Fibroblast of the conjunctiva (primary cell): Measurements from ENCODE around the gene SGMS1.

ENCODE experiments used
- DNase-seq: peaks from one replicate; pipeline ENCODE4 v3.0.0-alpha.2; 2010; ENCODE audit warnings: low read depth

The SGMS1 gene

DNA sequence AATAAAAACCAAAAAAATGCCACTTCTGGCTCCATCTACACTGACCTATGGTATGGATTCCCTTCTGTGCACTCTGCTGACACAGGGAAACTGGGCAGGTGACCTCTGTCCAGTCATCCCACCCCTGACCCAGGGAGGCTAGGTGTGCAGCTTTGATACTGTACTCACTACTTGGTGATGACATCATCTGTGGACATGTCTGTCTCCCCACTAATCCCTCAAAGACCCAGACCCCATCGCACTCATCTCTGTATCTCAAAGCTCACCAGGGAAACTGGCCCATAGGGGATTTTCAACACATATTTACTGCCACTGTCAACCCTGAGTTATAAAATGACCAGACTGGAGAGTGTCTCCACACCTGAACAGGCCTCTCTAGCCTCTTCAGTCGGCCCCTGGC, 10.6 kb downstream of the SGMS1 start:
- DNase-seq, result no peak

DNA sequence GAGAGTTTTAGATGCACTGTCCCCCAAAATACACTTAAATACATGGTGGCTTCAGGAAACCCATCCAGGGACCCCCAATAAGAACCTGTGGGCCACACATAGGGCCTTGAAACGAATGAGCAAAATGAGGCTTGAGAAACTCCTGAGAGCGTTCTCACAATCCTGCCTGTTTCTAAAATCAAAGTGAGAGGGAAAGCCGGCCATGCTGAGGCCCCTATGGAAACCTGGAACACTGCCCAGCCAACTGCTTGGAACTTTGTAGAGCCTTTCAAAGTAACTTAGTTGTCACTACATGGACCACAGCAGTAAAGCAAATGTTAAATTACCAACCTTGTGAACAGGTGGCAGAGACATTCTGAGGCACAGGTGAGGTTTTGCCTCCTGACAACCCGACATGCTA, 13.4 kb downstream of the SGMS1 start:
- DNase-seq, result no peak

- no peak for DNase-seq
Observed at GRCh38 chr10:50607356-50607925, 16.3 kb downstream of the SGMS1 start.

GRCh38 chr10:50605951-50606270, 17.8 kb downstream of the SGMS1 start:
- no peak for DNase-seq

GRCh38 chr10:50605269-50605950, 18.3 kb downstream of the SGMS1 start:
- DNase-seq, result peak; percentile 91

- DNase-seq, result no peak
Observed at GRCh38 chr10:50604809-50605208, 18.9 kb downstream of the SGMS1 start.

DNA sequence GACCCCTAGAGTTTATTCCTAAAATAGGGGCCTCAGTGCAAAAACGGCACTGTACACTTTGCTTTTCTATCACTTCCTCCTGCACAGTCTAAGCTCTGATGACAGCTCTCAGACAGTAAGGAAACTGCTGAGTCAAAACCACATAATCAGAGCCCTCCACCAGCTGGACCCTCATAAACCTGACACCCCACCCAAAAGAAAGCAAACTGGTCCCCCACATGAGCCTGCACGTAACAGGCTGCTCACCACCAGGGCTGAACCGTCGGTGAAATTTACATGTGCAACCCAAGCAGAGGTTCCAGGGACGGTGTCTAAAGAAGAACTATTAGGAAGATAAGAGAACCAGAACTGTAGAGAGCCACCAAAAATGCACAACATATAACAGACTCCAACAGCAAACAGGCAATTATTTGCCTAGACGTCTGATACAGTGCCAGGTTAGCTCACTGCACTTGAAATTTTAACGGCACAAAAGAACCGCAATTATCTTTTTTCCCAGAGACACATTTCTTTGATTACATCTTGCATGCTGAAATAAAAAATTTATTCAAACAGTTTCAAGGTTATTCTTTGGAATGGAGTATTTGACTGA, 19.6 kb downstream of the SGMS1 start:
- DNase-seq, result no peak

GRCh38 chr10:50603151-50603850, 20.5 kb downstream of the SGMS1 start:
- no peak for DNase-seq

DNA sequence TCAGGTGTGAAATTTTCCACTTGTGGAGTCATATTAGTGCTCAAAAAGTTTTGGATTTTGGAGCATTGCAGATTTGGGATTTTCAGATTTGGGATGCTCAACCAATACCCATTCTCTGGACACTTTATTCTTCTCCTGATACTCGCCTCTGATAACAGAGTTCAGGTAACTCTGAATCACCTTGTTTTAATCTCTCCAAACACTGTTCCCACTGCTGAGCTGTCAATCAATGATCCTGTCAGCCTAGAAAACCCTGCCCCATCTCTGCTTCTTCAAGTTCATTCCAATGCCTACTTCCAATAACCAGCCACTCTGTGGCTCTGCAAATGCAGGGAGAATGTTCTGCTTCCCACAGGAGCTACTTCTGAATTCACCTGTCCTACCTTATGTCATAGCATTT, 21.8 kb downstream of the SGMS1 start:
- DNase-seq, result no peak

DNA sequence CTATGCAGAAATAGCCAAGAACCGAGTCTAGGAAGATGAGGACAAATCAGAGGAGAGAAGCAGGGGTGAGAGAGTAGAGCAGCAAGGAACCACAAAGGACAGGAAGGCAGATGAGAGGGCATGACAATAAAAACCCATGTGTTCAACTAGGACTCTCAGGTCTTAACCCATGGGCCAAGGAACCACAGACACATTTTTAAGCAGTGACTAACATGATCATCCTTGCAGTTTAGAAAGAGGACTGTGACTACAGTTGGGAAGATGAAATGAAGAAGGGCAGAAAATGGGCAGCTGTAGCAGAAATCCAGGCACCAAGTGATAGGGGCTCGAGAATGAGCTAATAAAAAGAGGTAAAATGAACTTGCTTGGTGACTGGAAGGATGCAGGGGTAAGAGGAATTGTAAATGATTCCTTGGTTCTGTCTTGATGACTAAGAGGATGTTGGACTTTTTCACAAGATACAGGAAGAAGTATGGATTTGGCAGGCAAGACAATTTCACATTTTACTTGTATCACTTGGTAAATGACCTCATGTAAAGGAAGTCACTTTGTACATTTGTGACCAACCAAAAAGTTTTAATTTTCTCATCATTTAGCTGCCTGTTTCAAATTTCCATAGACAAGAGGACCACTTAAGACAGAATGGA, 22.8 kb downstream of the SGMS1 start:
- no peak for DNase-seq

GRCh38 chr10:50600286-50600685, 23.5 kb downstream of the SGMS1 start:
- no peak for DNase-seq

DNA sequence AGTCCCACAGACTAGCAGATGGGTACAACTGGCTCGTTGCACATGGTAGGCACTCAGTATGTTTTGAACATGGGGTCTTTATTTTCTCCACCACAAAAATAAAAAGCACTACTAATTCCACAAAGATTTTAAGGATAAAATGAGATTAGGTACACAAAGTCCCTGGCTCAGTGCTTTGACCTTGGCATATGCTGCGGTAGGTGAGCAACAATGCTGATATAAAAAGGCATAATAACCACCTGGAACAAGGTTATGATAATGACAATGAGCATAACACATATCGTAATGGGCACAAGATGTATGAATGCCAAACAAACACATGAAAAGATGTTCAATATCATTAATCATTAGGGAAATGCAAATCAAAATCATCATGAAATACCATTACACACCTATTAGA, 26.9 kb downstream of the SGMS1 start:
- no peak for DNase-seq

DNA sequence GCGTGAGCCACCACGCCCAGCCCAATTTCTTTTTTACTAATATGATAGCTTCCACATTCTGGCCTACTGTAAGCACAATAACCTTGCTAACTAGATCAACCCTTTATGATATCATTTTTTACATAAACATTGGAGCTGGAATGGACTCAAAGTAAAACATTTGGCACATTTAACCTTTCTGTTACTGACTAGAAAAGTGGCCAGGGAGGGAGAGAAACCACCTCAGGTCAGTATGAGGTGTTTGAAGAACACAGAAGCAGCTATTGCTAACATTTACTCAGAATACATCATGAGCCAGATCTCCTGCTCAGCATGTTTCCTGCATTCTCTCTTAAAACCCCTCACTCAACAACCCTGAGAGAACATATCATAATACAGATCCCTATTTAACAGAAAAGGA, 27.3 kb downstream of the SGMS1 start:
- DNase-seq, result no peak

DNA sequence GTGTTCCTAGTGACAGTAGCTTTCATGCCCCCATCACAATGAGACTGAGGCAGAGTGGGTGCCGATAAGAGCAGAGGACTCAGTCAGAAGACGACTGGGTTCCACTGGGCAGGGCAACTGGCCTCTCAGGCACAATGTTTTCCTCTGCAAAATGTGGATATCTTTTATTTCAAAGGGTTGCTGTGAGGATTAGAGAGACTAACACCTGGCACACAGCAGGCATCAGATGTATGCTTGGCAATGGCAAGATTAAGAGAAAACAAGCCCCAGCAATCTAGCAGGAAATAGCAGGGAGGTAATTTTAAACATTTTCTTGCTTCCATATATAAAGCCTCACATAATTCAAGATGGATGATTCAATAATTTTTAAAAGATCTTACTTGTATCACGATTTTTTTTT, 28.0 kb downstream of the SGMS1 start:
- no peak for DNase-seq

DNA sequence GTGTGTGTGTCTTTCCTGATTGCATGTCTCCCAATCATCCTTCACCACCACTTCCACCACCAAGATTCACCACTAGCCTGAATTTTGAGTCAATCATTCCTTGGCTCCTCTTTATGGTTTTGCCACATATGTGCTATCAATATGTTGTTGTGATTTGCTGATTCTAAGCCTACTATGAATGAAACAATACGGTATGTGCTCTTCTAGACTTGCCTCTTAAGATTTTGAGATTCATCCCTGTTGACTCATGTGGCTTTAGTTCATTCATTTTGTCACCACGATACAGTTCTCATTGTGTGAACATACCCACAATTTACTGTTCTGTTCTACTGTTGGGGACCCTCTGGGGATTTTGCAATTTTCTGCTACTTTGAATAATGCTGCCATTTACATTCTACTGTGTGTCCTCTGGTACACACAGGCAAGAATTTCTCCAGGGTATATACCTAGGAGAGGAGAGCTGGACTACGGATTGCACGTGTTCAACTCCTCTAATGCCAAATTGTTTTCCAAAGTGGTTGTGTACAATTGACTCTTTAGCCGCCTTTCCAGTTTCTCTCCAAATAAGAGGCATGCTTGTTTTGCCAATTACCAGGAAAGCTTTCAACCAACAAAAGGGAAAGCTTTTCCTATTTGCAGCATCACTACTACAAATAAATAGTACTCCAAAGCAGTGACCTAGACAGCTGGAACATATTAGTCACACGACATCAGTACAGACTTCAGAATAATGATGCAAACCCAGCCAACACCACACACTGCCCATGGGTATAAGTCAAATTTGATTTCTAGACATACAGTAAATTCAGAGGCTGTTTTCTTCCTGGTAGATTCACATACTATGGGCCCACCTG, 30.0 kb downstream of the SGMS1 start:
- peak; percentile 95 for DNase-seq

- no peak for DNase-seq
Observed at GRCh38 chr10:50592961-50593418, 30.8 kb downstream of the SGMS1 start.

DNA sequence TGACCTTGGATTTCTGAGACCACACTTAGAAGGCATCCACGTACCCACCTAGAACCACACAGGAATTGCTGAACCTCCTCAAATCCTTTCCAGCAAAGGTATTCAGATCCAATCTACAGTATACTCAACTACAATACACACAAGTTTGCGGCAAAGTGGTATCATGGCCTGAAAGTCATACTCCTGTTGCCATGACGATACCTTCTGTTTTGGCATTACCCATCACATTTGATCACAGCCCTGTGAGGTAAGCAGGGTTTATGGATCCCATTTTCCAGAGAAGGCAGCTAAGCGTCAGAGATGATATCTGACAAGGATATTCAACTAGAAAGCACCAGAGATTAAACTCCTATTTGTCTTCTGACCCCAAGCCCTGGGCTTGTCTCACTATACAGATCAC, 32.8 kb downstream of the SGMS1 start:
- no peak for DNase-seq

- no peak for DNase-seq
Observed at GRCh38 chr10:50586740-50587088, 37.0 kb downstream of the SGMS1 start.

DNA sequence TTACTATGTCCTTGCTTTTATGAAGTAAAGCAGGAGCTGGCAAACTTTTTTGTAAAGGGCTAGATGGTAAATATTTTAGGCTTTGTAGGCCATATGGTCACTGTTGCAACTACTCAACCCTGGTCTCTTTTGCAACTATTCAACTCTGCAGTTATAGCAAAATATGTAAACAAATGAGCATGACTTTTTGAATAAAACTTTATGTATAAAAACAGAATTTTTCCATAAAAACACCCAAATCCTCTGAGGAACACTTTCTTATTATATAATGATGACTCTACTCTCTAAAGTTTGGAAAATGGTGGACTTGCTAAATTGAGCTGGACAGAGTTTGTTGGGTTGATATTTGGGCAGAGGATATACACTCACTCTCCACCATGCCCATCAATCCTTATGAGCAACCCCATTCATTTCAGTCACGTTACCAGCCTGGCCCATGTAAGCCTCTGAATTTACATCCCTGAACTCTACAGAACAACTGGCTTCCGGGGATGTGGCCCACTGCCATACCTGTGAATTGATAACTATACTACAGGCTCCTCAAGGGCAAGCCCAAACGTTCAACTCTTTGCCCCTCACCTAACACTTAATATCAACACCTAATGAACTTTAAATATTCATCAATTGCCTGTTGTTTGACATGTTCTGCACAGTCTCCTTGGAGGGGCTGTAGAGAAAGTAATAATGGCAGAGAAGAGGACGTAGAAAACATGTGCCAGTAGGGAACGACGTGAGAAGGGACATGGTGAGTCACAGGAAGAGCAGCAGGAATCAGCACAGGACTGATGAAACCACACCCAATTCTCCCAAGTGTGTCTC, 37.6 kb downstream of the SGMS1 start:
- peak; percentile 51 for DNase-seq

GRCh38 chr10:50582766-50583762, 40.7 kb downstream of the SGMS1 start:
- no peak for DNase-seq
